HepG2 (cell line): ENCODE results near the gene DACT2. TPM values are rescaled to one million over a fixed set of nuclear protein-coding genes. Genes with fewer than 3 reads are reported as not detected.

ENCODE experiments used
- ATAC-seq: fragments of 200-7000 bp; cut with Tn5 transposase; 3 replicates; pipeline ENCODE4 v1.9.1; 2020; ENCODE audit warnings: mild to moderate bottlenecking, moderate library complexity
- BruUV-seq: library from RNA; stranded (reverse); fragments of 400-500 nt; replicated peaks from 2 replicates; lab custom pipeline; 2021; lab: Mats Ljungman, UMichigan
- CTCF ChIA-PET: fragments of 300-600 bp; formaldehyde crosslinking; extraction: SDS; loops from one replicate; lab custom pipeline; 2021; ENCODE audit warnings: low total read pairs, inconsistent platforms, low intra/inter-chr PET ratio; lab: Yijun Ruan, JAX
- POLR2A ChIA-PET: fragments of 350-600 bp; sonication (Branson Sonifier 250); formaldehyde crosslinking; loops from one replicate; lab custom pipeline; 2020; ENCODE audit warnings: antibody characterized with exemption, inconsistent platforms; lab: Yijun Ruan, JAX
- DNase-seq: peaks from one replicate; pipeline ENCODE4 v3.0.0-alpha.2; 2015; ENCODE audit warnings: low spot score
- FAIRE-seq: peaks from 3 replicates; lab custom pipeline; 2011; peaks lifted over from hg19 to GRCh38; lab: Jason Lieb, UNC
- H2AFZ ChIP-seq: one replicate; pipeline ENCODE4 v1.6.1; 2011; ENCODE audit warnings: low read length, inconsistent platforms
- H3K27ac ChIP-seq: fragments of 300-600 bp; 3 replicates; pipeline ENCODE4 v1.8.0; 2011; ENCODE audit warnings: mixed run types, mild to moderate bottlenecking, mixed read lengths, low read length, inconsistent platforms; ENCODE audit not compliant: insufficient read depth; ENCODE audit errors: extremely low read length
- H3K27me3 ChIP-seq, 2 experiments: fragments of 200-600 bp in 1 of 2; 2 replicates in 1 of 2; 3 replicates in 1 of 2; pipeline versions ENCODE4 v1.6.0 to v1.8.0; 2011; ENCODE audit warnings: low read length in 2 of 2, mild to moderate bottlenecking in 2 of 2, moderate library complexity in 2 of 2, inconsistent platforms in 1 of 2; ENCODE audit not compliant: insufficient read depth in 2 of 2, control insufficient read depth in 1 of 2
- H3K36me3 ChIP-seq, 2 experiments: fragments of 200-600 bp in 1 of 2; replicated peaks in 1 of 2; 2 replicates in 1 of 2; 3 replicates in 1 of 2; pipeline versions ENCODE4 v1.5.1 to v1.8.0; 2011; ENCODE audit warnings: low read length in 2 of 2, inconsistent platforms in 1 of 2; ENCODE audit not compliant: insufficient read depth in 2 of 2, control insufficient read depth in 1 of 2
- H3K4me1 ChIP-seq: 2 replicates; pipeline ENCODE4 v1.5.1; 2012; ENCODE audit warnings: low read length, inconsistent platforms; ENCODE audit not compliant: insufficient read depth
- H3K4me2 ChIP-seq: 2 replicates; pipeline ENCODE4 v1.6.0; 2011; ENCODE audit warnings: low read depth, low read length, inconsistent platforms
- H3K4me3 ChIP-seq, 3 experiments: fragments of 200-600 bp in 1 of 3; sonication (generic), shearing (Covaris generic) in 1 of 3; replicated peaks in 1 of 3; 2 replicates each; pipeline ENCODE4 v1.5.1; 2011 to 2016; ENCODE audit warnings: low read length in 3 of 3, inconsistent platforms in 2 of 3, low read depth in 2 of 3, mild to moderate bottlenecking in 2 of 3, control low read depth in 1 of 3, mixed read lengths in 1 of 3; ENCODE audit not compliant: insufficient read depth in 1 of 3
- H3K79me2 ChIP-seq: one replicate; pipeline ENCODE4 v1.6.1; 2011; ENCODE audit warnings: low read length, inconsistent platforms; ENCODE audit not compliant: insufficient read depth
- H3K9ac ChIP-seq: 2 replicates; pipeline ENCODE4 v1.6.0; 2011; ENCODE audit warnings: mild to moderate bottlenecking, low read depth, low read length, inconsistent platforms; ENCODE audit not compliant: insufficient read depth
- H3K9me3 ChIP-seq: 2 replicates; pipeline ENCODE4 v1.5.1; 2012; ENCODE audit warnings: mild to moderate bottlenecking, low read length
- H4K20me1 ChIP-seq: 2 replicates; pipeline ENCODE4 v1.6.0; 2011; ENCODE audit warnings: inconsistent platforms, mild to moderate bottlenecking, low read length, moderate library complexity; ENCODE audit not compliant: insufficient read depth
- GTF2F1 ChIP-seq: fragments of 150-350 bp; IDR thresholded peaks from 2 replicates; pipeline ENCODE4 v1.6.1; 2014; ENCODE audit warnings: low read length
- KAT8 ChIP-seq: IDR thresholded peaks from 2 replicates; pipeline ENCODE4 v1.6.1; 2016; ENCODE audit warnings: missing genetic modification reagents, missing compliant biosample characterization
- SP2 ChIP-seq: sonication (generic); formaldehyde crosslinking; IDR thresholded peaks from 2 replicates; pipeline ENCODE4 v1.5.1; 2020; ENCODE audit warnings: mild to moderate bottlenecking, missing genetic modification reagents
- ZBTB38 ChIP-seq: sonication (generic); formaldehyde crosslinking; IDR thresholded peaks from 2 replicates; pipeline ENCODE4 v1.5.1; 2020; ENCODE audit warnings: mild to moderate bottlenecking, missing genetic modification reagents
- ZNF282 ChIP-seq: fragments of 450-650 bp; IDR thresholded peaks from 2 replicates; pipeline ENCODE4 v1.6.1; 2018; ENCODE audit not compliant: partially characterized antibody
- ZNF296 ChIP-seq: sonication (generic); formaldehyde crosslinking; conservative IDR thresholded peaks from 2 replicates; pipeline ENCODE4 v1.5.0; 2020; ENCODE audit warnings: mild to moderate bottlenecking, missing genetic modification reagents
- ZNF816 ChIP-seq: sonication (generic); formaldehyde crosslinking; IDR thresholded peaks from 2 replicates; pipeline ENCODE4 v1.8.0; 2022; ENCODE audit warnings: missing genetic modification reagents, mild to moderate bottlenecking, borderline replicate concordance
- WGBS: methylation state at CpG from one replicate; pipeline ENCODE4 v1.1.6; 2017; ENCODE audit warnings: low lambda C conversion rate; 5-methylcytosine and 5-hydroxymethylcytosine counted together
- in situ Hi-C: cut with HindIII; loops from 2 replicates; pipeline ENCODE4 v1.10.0; 2017; ENCODE audit warnings: low pct_unique_long_range_greater_than_20kb; ENCODE audit not compliant: extremely low pct_ligation_motif_present
- intact Hi-C: fragments of 100-400 bp; cut with micrococcal nuclease; formaldehyde crosslinking; loops from one replicate; pipeline ENCODE4 v1.10.0; 2022; ENCODE audit not compliant: unreplicated experiment
- polyA plus RNA-seq, 8 experiments: library from polyadenylated mRNA; depleted of rRNA in 3 of 8; stranded (reverse) in 7 of 8; unstranded in 1 of 8; fragments of >200 nt; fragmentation: Illumina TruSeq in 4 of 8; extraction: Trizol in 4 of 8; gene quantifications; 2 replicates each; pipeline versions ENCODE4 v1.2.1 to v1.2.3, GENCODE V29; 2011 to 2016; ENCODE audit warnings: low read depth in 4 of 8, missing spikeins in 1 of 8, mixed read lengths in 1 of 8; ENCODE audit not compliant: insufficient read depth in 1 of 8
- total RNA-seq, 5 experiments: library from RNA; depleted of rRNA; stranded (reverse); fragments of >200 nt; fragmentation: Illumina TruSeq; extraction: Trizol; gene quantifications; 2 replicates each; pipeline ENCODE4 v1.2.3, GENCODE V29; 2016; ENCODE audit warnings: low read depth in 1 of 5
- TF ChIP-seq, protein P1 (sequence below): sonication (generic); formaldehyde crosslinking; IDR thresholded peaks from 2 replicates; pipeline ENCODE4 v1.8.1; 2022; ENCODE audit warnings: low read depth, mild to moderate bottlenecking, missing genetic modification reagents
- TF ChIP-seq, protein P2 (sequence below): sonication (generic); formaldehyde crosslinking; IDR thresholded peaks from 2 replicates; pipeline ENCODE4 v1.5.1; 2020; ENCODE audit warnings: mild to moderate bottlenecking, missing genetic modification reagents, moderate library complexity
- TF ChIP-seq, protein P3 (sequence below): sonication (generic); formaldehyde crosslinking; IDR thresholded peaks from 2 replicates; pipeline ENCODE4 v1.9.0; 2022; ENCODE audit warnings: missing genetic modification reagents, mild to moderate bottlenecking, borderline replicate concordance

The DACT2 gene
- total and polyA plus RNA-seq, 2 of the 13 experiments (the other 11 are each of a cell fraction or from before 2014, with no cell fraction given): 0.15 TPM; not detected in 1

GRCh38 chr6:168265827-168266815 lies 53.5 kb downstream of the DACT2 start (continued):
- TF ChIP-seq, protein P1, sequence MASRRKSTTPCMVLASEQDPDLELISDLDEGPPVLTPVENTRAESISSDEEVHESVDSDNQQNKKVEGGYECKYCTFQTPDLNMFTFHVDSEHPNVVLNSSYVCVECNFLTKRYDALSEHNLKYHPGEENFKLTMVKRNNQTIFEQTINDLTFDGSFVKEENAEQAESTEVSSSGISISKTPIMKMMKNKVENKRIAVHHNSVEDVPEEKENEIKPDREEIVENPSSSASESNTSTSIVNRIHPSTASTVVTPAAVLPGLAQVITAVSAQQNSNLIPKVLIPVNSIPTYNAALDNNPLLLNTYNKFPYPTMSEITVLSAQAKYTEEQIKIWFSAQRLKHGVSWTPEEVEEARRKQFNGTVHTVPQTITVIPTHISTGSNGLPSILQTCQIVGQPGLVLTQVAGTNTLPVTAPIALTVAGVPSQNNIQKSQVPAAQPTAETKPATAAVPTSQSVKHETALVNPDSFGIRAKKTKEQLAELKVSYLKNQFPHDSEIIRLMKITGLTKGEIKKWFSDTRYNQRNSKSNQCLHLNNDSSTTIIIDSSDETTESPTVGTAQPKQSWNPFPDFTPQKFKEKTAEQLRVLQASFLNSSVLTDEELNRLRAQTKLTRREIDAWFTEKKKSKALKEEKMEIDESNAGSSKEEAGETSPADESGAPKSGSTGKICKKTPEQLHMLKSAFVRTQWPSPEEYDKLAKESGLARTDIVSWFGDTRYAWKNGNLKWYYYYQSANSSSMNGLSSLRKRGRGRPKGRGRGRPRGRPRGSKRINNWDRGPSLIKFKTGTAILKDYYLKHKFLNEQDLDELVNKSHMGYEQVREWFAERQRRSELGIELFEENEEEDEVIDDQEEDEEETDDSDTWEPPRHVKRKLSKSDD (CRISPR knock-in tag): no peak

- no peaks in the 10 kb centered on the region for H3K9me3 ChIP-seq
- intact Hi-C loops: loop anchor here (1.0 to 5.0 kb wide), 3 partner anchors 9 to 65 kb away; no protein-coding TSS in a partner anchor
- DNase-seq (no peak), ATAC-seq (no peak), FAIRE-seq (no peak)
- peak overlapping the region in 1 of 3 experiments; percentile 65; a peak in 1 of 6 replicates for H3K4me3 ChIP-seq
- ChIA-PET POLR2A (interaction anchor here (1.1 to 5.8 kb wide), 8 partner anchors 9 to 64 kb away, joined by 3 to 76 read pairs (median 7); no protein-coding TSS in a partner anchor), CTCF (no interaction called here)
- H3K4me2 ChIP-seq: peak overlapping the region; percentile 93
- H3K4me1 ChIP-seq: peaks cover 81% of the 10 kb centered on the region
- no peaks in the 10 kb centered on the region for H4K20me1 ChIP-seq
- peak overlapping the region; percentile 79 for H3K27ac ChIP-seq
- in situ Hi-C loops: no loop called here
- WGBS: 77% methylated on average over 15 of the region's 15 CpGs
- H2AFZ ChIP-seq: no peak overlapping the region
- no TSS peak for BruUV-seq
- no peaks in the 10 kb centered on the region for H3K36me3 ChIP-seq
- no peaks in the 10 kb centered on the region for H3K79me2 ChIP-seq
- H3K9ac ChIP-seq: no peak overlapping the region
- no peaks in the 10 kb centered on the region for H3K27me3 ChIP-seq
- TF ChIP-seq ZNF816 (CRISPR knock-in tag): no peak
- TF ChIP-seq, protein P2, sequence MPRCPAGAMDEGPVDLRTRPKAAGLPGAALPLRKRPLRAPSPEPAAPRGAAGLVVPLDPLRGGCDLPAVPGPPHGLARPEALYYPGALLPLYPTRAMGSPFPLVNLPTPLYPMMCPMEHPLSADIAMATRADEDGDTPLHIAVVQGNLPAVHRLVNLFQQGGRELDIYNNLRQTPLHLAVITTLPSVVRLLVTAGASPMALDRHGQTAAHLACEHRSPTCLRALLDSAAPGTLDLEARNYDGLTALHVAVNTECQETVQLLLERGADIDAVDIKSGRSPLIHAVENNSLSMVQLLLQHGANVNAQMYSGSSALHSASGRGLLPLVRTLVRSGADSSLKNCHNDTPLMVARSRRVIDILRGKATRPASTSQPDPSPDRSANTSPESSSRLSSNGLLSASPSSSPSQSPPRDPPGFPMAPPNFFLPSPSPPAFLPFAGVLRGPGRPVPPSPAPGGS (CRISPR knock-in tag): 0 out of 2 replicates have a peak, but pooled peaks have one; percentile 44
- TF ChIP-seq ZNF282: no peak
- TF ChIP-seq KAT8 (CRISPR knock-in tag): 0 out of 2 replicates have a peak, but pooled peaks have one; percentile 5
- TF ChIP-seq SP2 (CRISPR knock-in tag): 0 out of 2 replicates have a peak, but pooled peaks have one; percentile 17
- TF ChIP-seq, protein P3, sequence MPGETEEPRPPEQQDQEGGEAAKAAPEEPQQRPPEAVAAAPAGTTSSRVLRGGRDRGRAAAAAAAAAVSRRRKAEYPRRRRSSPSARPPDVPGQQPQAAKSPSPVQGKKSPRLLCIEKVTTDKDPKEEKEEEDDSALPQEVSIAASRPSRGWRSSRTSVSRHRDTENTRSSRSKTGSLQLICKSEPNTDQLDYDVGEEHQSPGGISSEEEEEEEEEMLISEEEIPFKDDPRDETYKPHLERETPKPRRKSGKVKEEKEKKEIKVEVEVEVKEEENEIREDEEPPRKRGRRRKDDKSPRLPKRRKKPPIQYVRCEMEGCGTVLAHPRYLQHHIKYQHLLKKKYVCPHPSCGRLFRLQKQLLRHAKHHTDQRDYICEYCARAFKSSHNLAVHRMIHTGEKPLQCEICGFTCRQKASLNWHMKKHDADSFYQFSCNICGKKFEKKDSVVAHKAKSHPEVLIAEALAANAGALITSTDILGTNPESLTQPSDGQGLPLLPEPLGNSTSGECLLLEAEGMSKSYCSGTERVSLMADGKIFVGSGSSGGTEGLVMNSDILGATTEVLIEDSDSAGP: peak; percentile 43; the same call in 1 of the 2 replicates
- no peak for TF ChIP-seq GTF2F1
- TF ChIP-seq ZBTB38: peak; percentile 30; the same call in 1 of the 2 replicates
- no peak for TF ChIP-seq ZNF296 (CRISPR knock-in tag)
Observed at GRCh38 chr6:168265394-168265793, 54.2 kb downstream of the DACT2 start.
